ENCODE measurements around the gene PLOD2. TPM values are rescaled to one million over a fixed set of nuclear protein-coding genes. Genes with fewer than 3 reads are reported as not detected.

Gene PLOD2
- total and polyA plus RNA-seq, 9 of the 15 experiments (the other 6 are each of a cell fraction or from before 2014, with no cell fraction given), result 0.18 to 1.5 (median 0.58) TPM

DNA sequence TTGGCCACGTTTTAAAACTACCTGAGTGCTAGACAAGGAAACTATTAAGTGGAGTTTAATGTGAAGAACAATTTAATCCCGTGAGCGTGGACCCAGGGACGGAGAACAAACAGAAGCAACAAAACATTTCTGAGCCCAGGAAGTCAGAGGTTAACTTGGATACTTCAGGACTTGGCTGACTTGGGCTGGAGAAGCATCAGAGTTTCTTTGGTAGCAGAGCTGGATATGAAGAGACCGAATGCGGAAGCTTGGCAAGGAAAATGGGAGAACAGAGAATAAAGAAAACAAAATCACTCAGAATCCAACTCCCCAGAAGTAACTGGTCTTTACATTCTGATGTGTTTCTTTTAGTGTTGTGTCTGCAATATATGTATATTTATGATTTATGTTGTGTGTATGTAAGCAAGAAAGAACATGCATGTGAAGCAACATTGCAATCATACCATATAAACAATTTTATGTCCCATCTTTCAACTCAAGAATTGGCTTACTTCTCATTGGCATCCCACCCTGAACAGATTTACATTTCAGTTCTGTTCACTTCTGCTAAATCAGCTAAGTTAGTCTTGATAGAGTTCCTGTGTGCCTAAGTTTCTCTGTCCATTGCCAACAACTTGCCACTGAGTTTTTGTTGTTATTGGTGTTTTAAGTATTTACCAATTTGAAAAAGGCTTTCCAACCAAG is 17.2 kb upstream of the PLOD2 start (continued):
- TF ChIP-seq PATZ1 (CRISPR knock-in tag; IDR thresholded peaks at IDR 0.05; ENCODE audit: borderline replicate concordance) (no peak), CEBPB (tag; IDR thresholded peaks at IDR 0.05) (no peak), EGR1 (conservative IDR thresholded peaks at IDR 0.05) (no peak), ZNF354B (CRISPR knock-in tag; IDR thresholded peaks at IDR 0.05) (no peak), NFRKB (IDR thresholded peaks at IDR 0.05; ENCODE audit: low read depth) (no peak), ADNP (tag; IDR thresholded peaks at IDR 0.05) (no peak), POLR2H (tag; IDR thresholded peaks at IDR 0.05; ENCODE audit: low read depth) (no peak)

DNA sequence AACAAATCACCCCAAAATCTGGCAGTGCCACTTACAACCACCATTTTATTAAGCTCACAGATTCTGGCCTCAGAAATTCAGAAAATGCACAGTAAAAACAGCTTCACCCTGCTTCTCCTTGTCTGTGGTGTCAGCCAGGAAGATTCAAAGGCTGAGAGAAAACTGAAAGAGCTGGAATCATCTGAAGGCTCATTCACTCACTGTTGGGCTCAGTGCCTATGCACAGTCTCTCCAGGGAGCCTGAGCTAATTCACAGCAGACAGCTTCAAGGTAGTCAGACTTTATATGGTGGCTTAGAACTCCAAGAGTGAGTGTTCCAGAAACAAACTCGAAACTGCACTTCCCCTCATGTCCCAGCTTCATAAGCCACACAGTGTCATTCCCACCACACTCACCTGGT is 16.5 kb upstream of the PLOD2 start:
- Histone ChIP-seq H3K4me2 (ENCODE audit: insufficient read depth, low read length) (no peak overlapping the region), H3K4me1 (replicated peaks in 1 of 2; ENCODE audit: control insufficient read depth in 2 of 2, insufficient read depth in 2 of 2, low read length in 2 of 2) (no peaks in the 10 kb centered on the region), H3K79me2 (ENCODE audit: control insufficient read depth, insufficient read depth, low read length) (no peaks in the 10 kb centered on the region), H3K27me3 (ENCODE audit: control insufficient read depth in 2 of 2, insufficient read depth in 2 of 2, low read length in 2 of 2) (no peaks in the 10 kb centered on the region), H4K20me1 (replicated peaks; ENCODE audit: control insufficient read depth, insufficient read depth, low read length) (no peaks in the 10 kb centered on the region), H3K9me3 (replicated peaks; ENCODE audit: control insufficient read depth, insufficient read depth, low read depth, low read length) (no peaks in the 10 kb centered on the region), H3K9ac (ENCODE audit: insufficient read depth in 1 of 2, low read depth in 2 of 2, low read length in 2 of 2) (no peak overlapping the region), H3K4me3 (no peak overlapping the region), H2AFZ (ENCODE audit: low read depth, low read length) (no peak overlapping the region), H3K36me3 (ENCODE audit: control insufficient read depth, insufficient read depth, low read length) (no peaks in the 10 kb centered on the region), H3K9me1 (ENCODE audit: control insufficient read depth, insufficient read depth, low read length) (no peaks in the 10 kb centered on the region), H3K27ac (ENCODE audit: extremely low read depth, low read depth, low read length) (no peak overlapping the region)
- POLR2A ChIA-PET, result interaction anchor here (0.8 kb wide), 1 partner anchor 15 kb away, joined by 4 read pairs; no protein-coding TSS in a partner anchor
- no peak for FAIRE-seq
- CTCF ChIA-PET (ENCODE audit: low intra/inter-chr PET ratio), result no interaction called here
- BruUV-seq (replicated peaks), result no TSS peak
- in situ Hi-C loops (cut with MboI) (no loop called here), intact Hi-C loops (cut with micrococcal nuclease) (no loop called here)
- no peak for ATAC-seq
- DNase-seq (ENCODE audit: extremely low read depth in 1 of 4, low spot score in 3 of 4), result no peak
- 0% methylated on average over 1 of the region's 1 CpG for WGBS (ENCODE audit: insufficient coverage, low coverage, missing lambda C conversion rate)
- TF ChIP-seq EZH2 (IDR thresholded peaks at IDR 0.05; ENCODE audit: borderline replicate concordance, low read depth, low read length) (no peak), KDM1A (IDR thresholded peaks at IDR 0.05) (no peak), YBX1 (IDR thresholded peaks at IDR 0.05) (no peak), ARID2 (IDR thresholded peaks at IDR 0.05) (no peak), XRCC4 (IDR thresholded peaks at IDR 0.05; ENCODE audit: extremely low read depth, insufficient read depth, insufficient read length) (no peak), SIN3A (IDR thresholded peaks at IDR 0.05; ENCODE audit: borderline replicate concordance in 2 of 2, control insufficient read depth in 1 of 2, low read depth in 2 of 2, low read length in 2 of 2) (no peak), MBD2 (IDR thresholded peaks at IDR 0.05; ENCODE audit: borderline replicate concordance, low read depth) (no peak), ZNF707 (CRISPR knock-in tag; conservative IDR thresholded peaks at IDR 0.05) (no peak), ZBTB26 (CRISPR knock-in tag; IDR thresholded peaks at IDR 0.05) (no peak), LARP7 (IDR thresholded peaks at IDR 0.05) (no peak), ZC3H8 (IDR thresholded peaks at IDR 0.05) (no peak)
- TF ChIP-seq, protein P1, sequence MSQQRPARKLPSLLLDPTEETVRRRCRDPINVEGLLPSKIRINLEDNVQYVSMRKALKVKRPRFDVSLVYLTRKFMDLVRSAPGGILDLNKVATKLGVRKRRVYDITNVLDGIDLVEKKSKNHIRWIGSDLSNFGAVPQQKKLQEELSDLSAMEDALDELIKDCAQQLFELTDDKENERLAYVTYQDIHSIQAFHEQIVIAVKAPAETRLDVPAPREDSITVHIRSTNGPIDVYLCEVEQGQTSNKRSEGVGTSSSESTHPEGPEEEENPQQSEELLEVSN (IDR thresholded peaks at IDR 0.05; ENCODE audit: borderline replicate concordance in 1 of 2, extremely low read depth in 1 of 2, insufficient read depth in 1 of 2, insufficient read length in 1 of 2, low read depth in 1 of 2, low read length in 1 of 2, poor library complexity in 1 of 2, severe bottlenecking in 1 of 2), result no peak
